Panc1 (cell line): ENCODE measurements around the gene MYF6. TPM values are rescaled to one million over a fixed set of nuclear protein-coding genes. Genes with fewer than 3 reads are reported as not detected.

Source experiments
- ATAC-seq: fragments of 200-7000 bp; cut with Tn5 transposase; 2 replicates; pipeline ENCODE4 v1.9.1; 2020; ENCODE audit warnings: mild to moderate bottlenecking, moderate library complexity
- BruUV-seq: library from RNA; stranded (reverse); fragments of 400-500 nt; replicated peaks from 2 replicates; lab custom pipeline; 2021; lab: Mats Ljungman, UMichigan
- CTCF ChIA-PET: fragments of 300-600 bp; sonication (Branson Sonifier 250); formaldehyde crosslinking; loops from one replicate; lab custom pipeline; 2022; ENCODE audit warnings: antibody characterized with exemption; lab: Charles Lee
- POLR2A ChIA-PET: fragments of 300-600 bp; sonication (Branson Sonifier 250); formaldehyde crosslinking; loops from one replicate; lab custom pipeline; 2022; ENCODE audit warnings: antibody characterized with exemption; lab: Charles Lee
- DNase-seq: peaks from one replicate; pipeline ENCODE4 v3.0.0-alpha.2; 2010; ENCODE audit warnings: low read depth, low spot score
- H3K27ac ChIP-seq: 2 replicates; pipeline ENCODE4 v1.5.1; 2011; ENCODE audit warnings: mild to moderate bottlenecking, low read length, inconsistent platforms
- H3K27me3 ChIP-seq: fragments of 200-500 bp; sonication (Bioruptor generic); 2 replicates; pipeline ENCODE4 v1.6.0; 2014; ENCODE audit warnings: low read length, inconsistent platforms; ENCODE audit not compliant: control insufficient read depth, insufficient read depth
- H3K36me3 ChIP-seq: fragments of 200-500 bp; sonication (Bioruptor generic); 2 replicates; pipeline ENCODE4 v1.5.1; 2014; ENCODE audit warnings: inconsistent platforms, mild to moderate bottlenecking, low read length, moderate library complexity; ENCODE audit not compliant: control insufficient read depth, insufficient read depth
- H3K4me1 ChIP-seq: 2 replicates; pipeline ENCODE4 v1.5.1; 2011; ENCODE audit warnings: inconsistent platforms, mild to moderate bottlenecking, low read length, moderate library complexity; ENCODE audit not compliant: control insufficient read depth, insufficient read depth
- H3K4me3 ChIP-seq, 2 experiments: 2 replicates each; pipeline ENCODE4 v1.5.1; 2011 to 2012; ENCODE audit warnings: low read depth in 2 of 2, low read length in 2 of 2, mild to moderate bottlenecking in 2 of 2, inconsistent platforms in 1 of 2, moderate library complexity in 1 of 2
- H3K9me3 ChIP-seq: fragments of 200-500 bp; sonication (Bioruptor generic); 2 replicates; pipeline ENCODE4 v1.5.1; 2014; ENCODE audit warnings: low read depth, mild to moderate bottlenecking, inconsistent platforms, low read length, moderate library complexity; ENCODE audit not compliant: control insufficient read depth, insufficient read depth
- POLR2AphosphoS5 ChIP-seq: IDR thresholded peaks from 2 replicates; pipeline ENCODE4 v1.6.1; 2012; ENCODE audit warnings: mild to moderate bottlenecking, low read depth, low read length, moderate library complexity
- SIN3A ChIP-seq: IDR thresholded peaks from 2 replicates; pipeline ENCODE4 v1.6.1; 2012; ENCODE audit warnings: low read depth, mild to moderate bottlenecking, low read length, moderate library complexity, borderline replicate concordance; ENCODE audit not compliant: insufficient read depth
- TCF7L2 ChIP-seq: IDR thresholded peaks from 2 replicates; pipeline ENCODE4 v1.6.1; 2011; ENCODE audit warnings: mild to moderate bottlenecking, low read depth, low read length, inconsistent platforms
- in situ Hi-C: cut with HindIII; loops from 2 replicates; pipeline ENCODE4 v1.10.0; 2016; ENCODE audit warnings: low sequenced_read_pairs, low pct_unique_long_range_greater_than_20kb
- intact Hi-C: fragments of 100-400 bp; cut with micrococcal nuclease; formaldehyde crosslinking; loops from one replicate; pipeline ENCODE4 v1.10.0; 2022; ENCODE audit not compliant: unreplicated experiment
- total RNA-seq: library from RNA; stranded (reverse); gene quantifications from one replicate; pipeline ENCODE4 v1.2.1, GENCODE V29; 2021; ENCODE audit not compliant: unreplicated experiment
- TF ChIP-seq, protein P1 (sequence below): fragments of 450-650 bp; IDR thresholded peaks from 2 replicates; pipeline ENCODE4 v1.5.1; 2017; ENCODE audit warnings: mild to moderate bottlenecking
- TF ChIP-seq, protein P2 (sequence below), 2 experiments: IDR thresholded peaks; 2 replicates each; pipeline ENCODE4 v1.6.1; 2011 to 2012; ENCODE audit warnings: low read depth in 2 of 2, control low read depth in 1 of 2, low read length in 1 of 2, mild to moderate bottlenecking in 1 of 2, moderate library complexity in 1 of 2; ENCODE audit not compliant: insufficient read depth in 1 of 2

Gene MYF6
- total RNA-seq, 1 experiment from 2014 or later, result not detected

DNA sequence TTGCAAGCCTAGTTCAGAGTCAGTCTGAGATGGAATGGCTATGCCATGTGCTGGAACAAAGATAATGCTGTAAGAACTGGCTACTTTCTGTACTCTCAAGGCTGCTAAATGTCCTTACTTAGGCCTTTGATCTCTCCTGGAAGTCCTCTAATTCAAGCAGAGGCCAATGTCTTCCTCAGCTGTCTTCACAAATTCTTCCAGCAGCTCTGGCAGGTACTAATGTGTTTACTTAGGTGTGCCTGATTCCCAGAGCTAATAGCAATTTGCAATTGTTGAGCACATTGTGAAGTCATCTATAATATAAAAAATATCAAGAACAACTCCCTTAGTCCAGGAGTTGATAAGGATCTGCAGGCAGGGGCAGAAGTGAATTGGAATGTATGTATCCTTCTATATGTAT lies 5.4 kb downstream of the MYF6 start:
- ATAC-seq, result no peak
- H3K27me3 ChIP-seq, result no peaks in the 10 kb centered on the region
- DNase-seq, result no peak
- ChIA-PET POLR2A (no interaction called here), CTCF (no interaction called here)
- no peak overlapping the region for H3K27ac ChIP-seq
- TF ChIP-seq, protein P1, sequence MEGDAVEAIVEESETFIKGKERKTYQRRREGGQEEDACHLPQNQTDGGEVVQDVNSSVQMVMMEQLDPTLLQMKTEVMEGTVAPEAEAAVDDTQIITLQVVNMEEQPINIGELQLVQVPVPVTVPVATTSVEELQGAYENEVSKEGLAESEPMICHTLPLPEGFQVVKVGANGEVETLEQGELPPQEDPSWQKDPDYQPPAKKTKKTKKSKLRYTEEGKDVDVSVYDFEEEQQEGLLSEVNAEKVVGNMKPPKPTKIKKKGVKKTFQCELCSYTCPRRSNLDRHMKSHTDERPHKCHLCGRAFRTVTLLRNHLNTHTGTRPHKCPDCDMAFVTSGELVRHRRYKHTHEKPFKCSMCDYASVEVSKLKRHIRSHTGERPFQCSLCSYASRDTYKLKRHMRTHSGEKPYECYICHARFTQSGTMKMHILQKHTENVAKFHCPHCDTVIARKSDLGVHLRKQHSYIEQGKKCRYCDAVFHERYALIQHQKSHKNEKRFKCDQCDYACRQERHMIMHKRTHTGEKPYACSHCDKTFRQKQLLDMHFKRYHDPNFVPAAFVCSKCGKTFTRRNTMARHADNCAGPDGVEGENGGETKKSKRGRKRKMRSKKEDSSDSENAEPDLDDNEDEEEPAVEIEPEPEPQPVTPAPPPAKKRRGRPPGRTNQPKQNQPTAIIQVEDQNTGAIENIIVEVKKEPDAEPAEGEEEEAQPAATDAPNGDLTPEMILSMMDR, result no peak
- H3K9me3 ChIP-seq, result no peaks in the 10 kb centered on the region
- no peaks in the 10 kb centered on the region for H3K36me3 ChIP-seq
- BruUV-seq, result no TSS peak
- in situ Hi-C loops, result no loop called here
- intact Hi-C loops, result no loop called here
- H3K4me3 ChIP-seq, result no peak overlapping the region
- no peaks in the 10 kb centered on the region; the same call in 1 of the 2 replicates for H3K4me1 ChIP-seq

DNA sequence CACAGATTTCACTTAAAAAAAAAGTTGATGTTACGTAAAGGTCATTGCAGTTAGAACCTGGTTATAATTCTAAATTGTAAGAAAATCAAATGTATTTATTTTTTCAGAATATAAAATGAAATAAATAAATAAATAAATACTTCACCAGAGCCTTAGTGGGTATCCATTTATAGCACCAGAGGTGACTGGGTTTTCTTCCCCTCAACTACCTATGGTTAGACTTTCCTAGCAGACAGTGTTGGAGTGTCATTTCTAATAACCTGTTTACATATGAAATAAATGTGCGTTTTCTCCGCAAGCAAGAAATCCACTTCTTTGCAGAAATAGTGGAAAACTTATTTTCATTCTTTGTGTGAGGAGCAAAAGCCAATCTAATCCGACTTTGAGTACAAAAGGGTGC lies 6.0 kb downstream of the MYF6 start:
- Histone ChIP-seq H3K4me3 (no peak overlapping the region), H3K4me1 (no peaks in the 10 kb centered on the region; the same call in 1 of the 2 replicates), H3K27me3 (no peaks in the 10 kb centered on the region), H3K36me3 (no peaks in the 10 kb centered on the region), H3K9me3 (no peaks in the 10 kb centered on the region), H3K27ac (no peak overlapping the region)
- intact Hi-C loops, result no loop called here
- no TSS peak for BruUV-seq
- no peak for DNase-seq
- CTCF ChIA-PET, result no interaction called here
- no peak for ATAC-seq
- in situ Hi-C loops, result no loop called here
- POLR2A ChIA-PET, result no interaction called here
- TF ChIP-seq, protein P2, sequence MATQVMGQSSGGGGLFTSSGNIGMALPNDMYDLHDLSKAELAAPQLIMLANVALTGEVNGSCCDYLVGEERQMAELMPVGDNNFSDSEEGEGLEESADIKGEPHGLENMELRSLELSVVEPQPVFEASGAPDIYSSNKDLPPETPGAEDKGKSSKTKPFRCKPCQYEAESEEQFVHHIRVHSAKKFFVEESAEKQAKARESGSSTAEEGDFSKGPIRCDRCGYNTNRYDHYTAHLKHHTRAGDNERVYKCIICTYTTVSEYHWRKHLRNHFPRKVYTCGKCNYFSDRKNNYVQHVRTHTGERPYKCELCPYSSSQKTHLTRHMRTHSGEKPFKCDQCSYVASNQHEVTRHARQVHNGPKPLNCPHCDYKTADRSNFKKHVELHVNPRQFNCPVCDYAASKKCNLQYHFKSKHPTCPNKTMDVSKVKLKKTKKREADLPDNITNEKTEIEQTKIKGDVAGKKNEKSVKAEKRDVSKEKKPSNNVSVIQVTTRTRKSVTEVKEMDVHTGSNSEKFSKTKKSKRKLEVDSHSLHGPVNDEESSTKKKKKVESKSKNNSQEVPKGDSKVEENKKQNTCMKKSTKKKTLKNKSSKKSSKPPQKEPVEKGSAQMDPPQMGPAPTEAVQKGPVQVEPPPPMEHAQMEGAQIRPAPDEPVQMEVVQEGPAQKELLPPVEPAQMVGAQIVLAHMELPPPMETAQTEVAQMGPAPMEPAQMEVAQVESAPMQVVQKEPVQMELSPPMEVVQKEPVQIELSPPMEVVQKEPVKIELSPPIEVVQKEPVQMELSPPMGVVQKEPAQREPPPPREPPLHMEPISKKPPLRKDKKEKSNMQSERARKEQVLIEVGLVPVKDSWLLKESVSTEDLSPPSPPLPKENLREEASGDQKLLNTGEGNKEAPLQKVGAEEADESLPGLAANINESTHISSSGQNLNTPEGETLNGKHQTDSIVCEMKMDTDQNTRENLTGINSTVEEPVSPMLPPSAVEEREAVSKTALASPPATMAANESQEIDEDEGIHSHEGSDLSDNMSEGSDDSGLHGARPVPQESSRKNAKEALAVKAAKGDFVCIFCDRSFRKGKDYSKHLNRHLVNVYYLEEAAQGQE (IDR thresholded peaks at IDR 0.05; ENCODE audit: insufficient read depth in 1 of 2, low read depth in 2 of 2, low read length in 1 of 2), result no peak
- TF ChIP-seq SIN3A (no peak), TCF7L2 (no peak), POLR2AphosphoS5 (no peak)
- TF ChIP-seq, protein P1, result no peak

DNA sequence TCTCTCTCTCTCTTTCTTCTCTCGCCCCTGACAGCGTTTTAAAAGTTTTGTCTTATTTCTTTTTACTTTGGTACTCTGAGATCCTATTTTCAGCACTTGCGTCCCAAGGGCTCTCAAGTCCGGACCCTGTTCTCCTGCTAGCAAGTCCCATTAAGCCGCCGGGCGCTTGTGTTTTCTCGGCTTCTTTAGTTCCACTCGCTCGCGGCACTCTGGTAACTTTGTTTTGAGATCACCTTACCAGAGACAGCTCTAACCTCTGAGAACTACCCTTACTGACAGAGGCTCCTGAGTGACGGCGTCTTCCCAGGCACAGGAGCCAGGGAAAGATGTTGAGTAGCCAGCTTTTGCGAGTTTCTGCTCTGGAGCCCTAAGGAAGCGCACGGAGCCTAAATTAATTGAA lies 6.6 kb downstream of the MYF6 start:
- BruUV-seq, result no TSS peak
- intact Hi-C loops, result no loop called here

More for the DNA sequence above, 6.6 kb downstream of the MYF6 start:
- DNase-seq (no peak), ATAC-seq (no peak)
- H3K36me3 ChIP-seq, result no peaks in the 10 kb centered on the region
- no peak for TF ChIP-seq POLR2AphosphoS5
- TF ChIP-seq, protein P2 (IDR thresholded peaks at IDR 0.05; ENCODE audit: insufficient read depth in 1 of 2, low read depth in 2 of 2, low read length in 1 of 2), result no peak
- TF ChIP-seq, protein P1, result no peak
- no peak for TF ChIP-seq TCF7L2
- no peak for TF ChIP-seq SIN3A
- CTCF ChIA-PET, result no interaction called here
- no peaks in the 10 kb centered on the region; the same call in 1 of the 2 replicates for H3K4me1 ChIP-seq
- no peaks in the 10 kb centered on the region for H3K27me3 ChIP-seq
- H3K4me3 ChIP-seq, result no peak overlapping the region
- in situ Hi-C loops, result no loop called here
- H3K9me3 ChIP-seq, result no peaks in the 10 kb centered on the region
- no peak overlapping the region for H3K27ac ChIP-seq
- POLR2A ChIA-PET, result no interaction called here
